ENCODE data around the gene NAA80.
"Not testable (repeated sequence)": the region's sequence is repeated elsewhere in the genome, so short reads cannot be mapped to it uniquely, and the experiment has no call there.

NAA80 gene

GRCh38 chr3:50312041-50312440 is 12.8 kb upstream of the NAA80 start:
- not testable (repeated sequence) for DNase-seq

- DNase-seq, result no peak
Measured at GRCh38 chr3:50304601-50305000, 5.4 kb upstream of the NAA80 start.

- no peak for DNase-seq
Measured at GRCh38 chr3:50303013-50303815, 4.0 kb upstream of the NAA80 start, which contains the start of gene HYAL1. Gene HYAL1, minus strand, starts transcription at chr3:50303574. Its CDS starts 618 bp downstream, at chr3:50302956.

GRCh38 chr3:50302095-50303012 is 3.1 kb upstream of the NAA80 start:
- DNase-seq, result no peak

GRCh38 chr3:50300681-50301254 is 1.6 kb upstream of the NAA80 start:
- no peak for DNase-seq

- DNase-seq, result no peak
Measured at GRCh38 chr3:50299929-50300680, 900 bp upstream of the NAA80 start.

GRCh38 chr3:50299638-50299928 is 378 bp upstream of the NAA80 start:
- no peak for DNase-seq

- DNase-seq, result no peak
Measured at GRCh38 chr3:50297896-50298725, 1.1 kb downstream of the NAA80 start.

- DNase-seq, result no peak
Measured at GRCh38 chr3:50297384-50297775, 1.8 kb downstream of the NAA80 start.

GRCh38 chr3:50296721-50297383 is 2.4 kb downstream of the NAA80 start:
- DNase-seq, result no peak

- no peak for DNase-seq
Measured at GRCh38 chr3:50295553-50296431, 3.4 kb downstream of the NAA80 start.

- no peak for DNase-seq
Measured at GRCh38 chr3:50294492-50295403, 4.5 kb downstream of the NAA80 start.

- DNase-seq, result no peak
Measured at GRCh38 chr3:50294089-50294488, 5.1 kb downstream of the NAA80 start.

GRCh38 chr3:50293079-50293801 is 6.0 kb downstream of the NAA80 start:
- no peak for DNase-seq

- DNase-seq, result peak; percentile 89
Measured at GRCh38 chr3:50292159-50293078, 6.8 kb downstream of the NAA80 start, which contains the start of gene IFRD2. Gene IFRD2, minus strand, starts transcription at chr3:50292429. Its CDS starts 155 bp downstream, at chr3:50292274.

- no peak for DNase-seq
Measured at GRCh38 chr3:50290161-50290641, 9.0 kb downstream of the NAA80 start.

GRCh38 chr3:50289130-50289529 is 10.1 kb downstream of the NAA80 start:
- DNase-seq, result no peak
